GM12892 (cell line): ENCODE data around the gene INPP5E.

Source experiments
- POLR2A ChIP-seq: IDR thresholded peaks from 2 replicates; pipeline ENCODE4 v1.6.1; 2011; ENCODE audit warnings: low read depth, low read length, control low read depth
- POLR2AphosphoS5 ChIP-seq: IDR thresholded peaks from 2 replicates; pipeline ENCODE4 v1.6.1; 2011; ENCODE audit warnings: low read depth, low read length, control low read depth
- TAF1 ChIP-seq: IDR thresholded peaks from 2 replicates; pipeline ENCODE4 v1.6.1; 2011; ENCODE audit warnings: low read depth, mild to moderate bottlenecking, control low read depth, low read length, borderline replicate concordance

GRCh38 chr9:136389396-136389795 lies 50.2 kb downstream of the INPP5E start:
- no peak for TF ChIP-seq POLR2A
- TF ChIP-seq POLR2AphosphoS5: no peak; the same call in 1 of the 2 replicates
- no peak for TF ChIP-seq TAF1
